CD4-positive, alpha-beta T cell (primary cell): Measurements from ENCODE around the gene CCSER1. TPM values are rescaled to one million over a fixed set of nuclear protein-coding genes. Genes with fewer than 3 reads are reported as not detected.

Source experiments
- ATAC-seq: fragments of 200-7000 bp; cut with Tn5 transposase; one replicate; pipeline ENCODE4 v1.10.0; 2022; ENCODE audit warnings: mild to moderate bottlenecking; ENCODE audit not compliant: poor library complexity
- CTCF ChIA-PET: fragments of 350-600 bp; sonication (Branson Sonifier 250); formaldehyde crosslinking; loops from one replicate; lab custom pipeline; 2021; ENCODE audit warnings: antibody characterized with exemption, inconsistent platforms; lab: Charles Lee
- POLR2A ChIA-PET: fragments of 350-600 bp; sonication (Branson Sonifier 250); formaldehyde crosslinking; loops from one replicate; lab custom pipeline; 2021; ENCODE audit warnings: antibody characterized with exemption, inconsistent platforms; lab: Charles Lee
- DNase-seq, 14 experiments: peaks; one replicate each; pipeline ENCODE4 v3.0.0-alpha.2; 2013 to 2020; ENCODE audit warnings: mixed read lengths in 2 of 14
- H3K27ac ChIP-seq, 2 donors: one replicate each; pipeline versions ENCODE4 v1.5.1 to v1.7.0; 2013; ENCODE audit warnings: low read length in 2 of 2, low read depth in 1 of 2, mild to moderate bottlenecking in 1 of 2
- H3K27me3 ChIP-seq, 2 experiments: 1 replicate in 1 of 2; 2 replicates in 1 of 2; pipeline versions ENCODE4 v1.6.1 to v1.7.0; 2013; ENCODE audit warnings: low read length in 2 of 2, control low read depth in 1 of 2, mild to moderate bottlenecking in 1 of 2, moderate library complexity in 1 of 2; ENCODE audit not compliant: insufficient read depth in 2 of 2, control insufficient read depth in 1 of 2
- H3K36me3 ChIP-seq: one replicate; pipeline ENCODE4 v1.6.1; 2013; ENCODE audit warnings: low read length, control low read depth; ENCODE audit not compliant: insufficient read depth
- H3K4me1 ChIP-seq: one replicate; pipeline ENCODE4 v1.6.1; 2013; ENCODE audit warnings: low read length, control low read depth; ENCODE audit not compliant: insufficient read depth
- H3K4me3 ChIP-seq: one replicate; pipeline ENCODE4 v1.5.1; 2013; ENCODE audit warnings: mild to moderate bottlenecking, low read length, moderate library complexity
- H3K9me3 ChIP-seq, 2 experiments: 1 replicate in 1 of 2; 2 replicates in 1 of 2; pipeline versions ENCODE4 v1.6.1 to v1.7.0; 2013; ENCODE audit warnings: low read length in 2 of 2, mild to moderate bottlenecking in 2 of 2, control low read depth in 1 of 2, moderate library complexity in 1 of 2; ENCODE audit not compliant: control insufficient read depth in 1 of 2, insufficient read depth in 1 of 2
- H3K27ac Mint-ChIP-seq: one replicate; pipeline ENCODE4 v1.8.0; 2020; ENCODE audit warnings: mixed read lengths
- H3K27me3 Mint-ChIP-seq: one replicate; pipeline ENCODE4 v1.8.0; 2021; ENCODE audit warnings: mixed read lengths
- H3K36me3 Mint-ChIP-seq: one replicate; pipeline ENCODE4 v1.8.0; 2021; ENCODE audit warnings: low read depth, mixed read lengths
- H3K4me1 Mint-ChIP-seq: one replicate; pipeline ENCODE4 v1.8.0; 2021; ENCODE audit warnings: low read depth, mixed read lengths
- H3K4me3 Mint-ChIP-seq: one replicate; pipeline ENCODE4 v1.8.0; 2020; ENCODE audit warnings: mild to moderate bottlenecking, mixed read lengths
- H3K9me3 Mint-ChIP-seq: one replicate; pipeline ENCODE4 v1.8.0; 2020; ENCODE audit warnings: mixed read lengths
- intact Hi-C, 2 experiments: fragments of 100-400 bp; cut with DNase I in 1 of 2; cut with micrococcal nuclease in 1 of 2; formaldehyde crosslinking; loops; one replicate each; pipeline versions ENCODE4 v1.15.1 to v1.9.0; 2023 to 2025; cut with DNase I, micrococcal nuclease
- polyA plus RNA-seq, 2 donors: library from polyadenylated mRNA; unstranded; fragments of 120-200 nt; gene quantifications; one replicate each; pipeline ENCODE4 v1.2.1, GENCODE V29; 2013
- total RNA-seq, 174 experiments: library from RNA in 2 of 174; stranded (reverse) in 2 of 174; gene quantifications; one replicate each; pipeline ENCODE4 v1.2.3 and lab custom pipeline; 2021 to 2026
- TF ChIP-seq, protein P1 (sequence below): fragments of 200-600 bp; IDR thresholded peaks from one replicate; pipeline ENCODE4 v1.8.0; 2022; ENCODE audit warnings: antibody characterized with exemption, mild to moderate bottlenecking

CCSER1 gene
- total RNA-seq (under 1 TPM; 0.36 to 0.71 TPM), total RNA-seq (lab: John Stamatoyannopoulos, UW) (0.04 to 7.4 (median 0.72) reads per million in 172 experiments)
- polyA plus RNA-seq (2013, experiment 1 of 2), result 0.82 TPM
- polyA plus RNA-seq (2013, experiment 2 of 2), result 0.61 TPM

DNA sequence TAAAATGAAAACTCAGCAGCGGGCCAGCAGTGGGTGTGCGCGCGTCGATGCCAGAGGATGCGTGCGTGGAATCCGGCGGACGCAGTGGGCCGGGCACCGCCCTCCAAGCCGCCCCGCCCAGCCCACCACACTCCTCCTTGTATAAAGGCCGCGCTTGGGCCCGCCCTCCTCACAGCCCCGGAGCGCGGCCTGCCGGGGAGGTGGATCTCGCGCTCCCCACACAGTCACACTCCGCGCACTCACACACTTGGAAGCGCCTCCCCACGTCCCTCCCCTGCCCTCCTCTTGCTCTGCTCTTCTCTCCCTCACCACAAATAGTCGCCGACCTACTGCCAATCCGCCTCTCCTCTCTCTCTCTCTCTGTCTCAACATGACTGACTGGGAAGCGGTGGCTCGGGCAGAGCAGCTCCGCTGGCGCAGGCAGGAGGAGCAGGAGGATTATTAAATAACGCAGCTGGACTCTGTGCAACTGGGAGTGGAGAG is at the start of gene CCSER1:
CCSER1 (plus strand) TSS at position 172 of the 483 bp plus-strand sequence.
- DNase-seq (peak in 13 of 14 experiments; percentile 3 to 74 (median 26)), ATAC-seq (peak; percentile 72)
- Histone ChIP-seq H3K27me3 (peaks cover 19 to 32% of the 10 kb centered on the region in 2 experiments), H3K4me1 (peaks cover 13% of the 10 kb centered on the region), H3K27ac (no peak within 1 kb of the TSS), H3K4me3 (peak within 1 kb of the TSS; percentile 42), H3K36me3 (no peaks in the 10 kb centered on the region), H3K9me3 (peaks cover 0 to 9% of the 10 kb centered on the region in 2 experiments)
- ChIA-PET CTCF (no interaction called here), POLR2A (no interaction called here)
- H3K4me1 Mint-ChIP-seq, result peaks cover 25% of the 10 kb centered on the region
- H3K4me3 Mint-ChIP-seq, result peak within 1 kb of the TSS; percentile 84
- no peaks in the 10 kb centered on the region for H3K36me3 Mint-ChIP-seq
- intact Hi-C loops, result no loop called here
- TF ChIP-seq, protein P1, sequence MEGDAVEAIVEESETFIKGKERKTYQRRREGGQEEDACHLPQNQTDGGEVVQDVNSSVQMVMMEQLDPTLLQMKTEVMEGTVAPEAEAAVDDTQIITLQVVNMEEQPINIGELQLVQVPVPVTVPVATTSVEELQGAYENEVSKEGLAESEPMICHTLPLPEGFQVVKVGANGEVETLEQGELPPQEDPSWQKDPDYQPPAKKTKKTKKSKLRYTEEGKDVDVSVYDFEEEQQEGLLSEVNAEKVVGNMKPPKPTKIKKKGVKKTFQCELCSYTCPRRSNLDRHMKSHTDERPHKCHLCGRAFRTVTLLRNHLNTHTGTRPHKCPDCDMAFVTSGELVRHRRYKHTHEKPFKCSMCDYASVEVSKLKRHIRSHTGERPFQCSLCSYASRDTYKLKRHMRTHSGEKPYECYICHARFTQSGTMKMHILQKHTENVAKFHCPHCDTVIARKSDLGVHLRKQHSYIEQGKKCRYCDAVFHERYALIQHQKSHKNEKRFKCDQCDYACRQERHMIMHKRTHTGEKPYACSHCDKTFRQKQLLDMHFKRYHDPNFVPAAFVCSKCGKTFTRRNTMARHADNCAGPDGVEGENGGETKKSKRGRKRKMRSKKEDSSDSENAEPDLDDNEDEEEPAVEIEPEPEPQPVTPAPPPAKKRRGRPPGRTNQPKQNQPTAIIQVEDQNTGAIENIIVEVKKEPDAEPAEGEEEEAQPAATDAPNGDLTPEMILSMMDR, result no peak
- H3K9me3 Mint-ChIP-seq, result no peaks in the 10 kb centered on the region
- no peak within 1 kb of the TSS for H3K27ac Mint-ChIP-seq
- peaks cover 65% of the 10 kb centered on the region for H3K27me3 Mint-ChIP-seq

DNA sequence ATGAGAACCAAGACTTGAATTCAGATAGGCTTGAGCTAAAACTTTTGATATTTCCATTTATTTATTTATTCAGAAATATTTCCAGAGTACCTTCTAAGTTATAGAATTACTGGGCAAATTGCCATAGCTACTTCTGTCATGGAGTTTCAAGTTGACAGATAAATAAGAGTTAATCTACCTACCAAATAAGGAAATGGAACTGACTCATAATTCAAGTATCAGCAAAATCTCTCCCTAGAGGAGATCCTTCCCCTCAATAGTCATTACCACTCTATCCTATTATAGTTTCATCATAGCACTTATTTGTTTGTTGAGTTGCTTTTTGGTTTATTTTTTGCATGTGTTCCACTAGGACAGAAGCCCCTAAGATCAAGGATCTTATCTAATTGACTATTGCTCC is 48.8 kb upstream of the CCSER1 start:
- ATAC-seq, result no peak
- ChIA-PET POLR2A (no interaction called here), CTCF (no interaction called here)

DNA sequence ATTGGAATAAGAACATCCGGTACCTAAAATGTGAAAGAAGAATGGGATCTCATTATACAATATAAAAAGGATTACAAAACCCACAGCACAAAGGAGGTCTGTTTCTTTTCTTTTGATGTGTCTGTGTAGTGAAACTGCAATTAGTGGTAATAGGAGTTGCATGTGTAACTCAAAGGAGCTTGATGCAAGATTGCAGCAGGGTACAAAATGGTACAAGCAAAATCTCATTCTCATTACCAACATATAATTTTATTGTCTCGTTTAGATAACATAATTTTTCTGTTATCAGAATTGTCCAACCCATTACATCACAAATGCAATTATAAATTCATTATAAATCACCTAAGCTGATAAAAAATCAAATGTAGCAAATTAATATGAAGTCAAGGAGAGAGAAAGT is 47.1 kb upstream of the CCSER1 start:
- Mint-ChIP-seq H3K4me1 (no peaks in the 10 kb centered on the region), H3K27me3 (peaks cover 7% of the 10 kb centered on the region), H3K9me3 (no peaks in the 10 kb centered on the region), H3K4me3 (no peak overlapping the region), H3K36me3 (no peaks in the 10 kb centered on the region), H3K27ac (no peak overlapping the region)
- H3K36me3 ChIP-seq, result no peaks in the 10 kb centered on the region
- ATAC-seq (no peak), DNase-seq (no peak)
- H3K27ac ChIP-seq, result no peak overlapping the region
- H3K4me3 ChIP-seq, result no peak overlapping the region
- H3K27me3 ChIP-seq, result peaks cover 0 to 3% of the 10 kb centered on the region in 2 experiments
- no peaks in the 10 kb centered on the region for H3K9me3 ChIP-seq
- intact Hi-C loops, result no loop called here
- TF ChIP-seq, protein P1, result no peak
- H3K4me1 ChIP-seq, result no peaks in the 10 kb centered on the region
- ChIA-PET POLR2A (no interaction called here), CTCF (no interaction called here)

More for the DNA sequence above, 48.8 kb upstream of the CCSER1 start:
- Mint-ChIP-seq H3K4me3 (no peak overlapping the region), H3K36me3 (no peaks in the 10 kb centered on the region), H3K27ac (no peak overlapping the region), H3K4me1 (no peaks in the 10 kb centered on the region), H3K9me3 (no peaks in the 10 kb centered on the region), H3K27me3 (peaks cover 14% of the 10 kb centered on the region)
- Histone ChIP-seq H3K4me3 (no peak overlapping the region), H3K4me1 (no peaks in the 10 kb centered on the region), H3K9me3 (no peaks in the 10 kb centered on the region), H3K36me3 (no peaks in the 10 kb centered on the region), H3K27ac (no peak overlapping the region), H3K27me3 (peaks cover 3 to 4% of the 10 kb centered on the region in 2 experiments)
- peak in 3 of 14 experiments; percentile 7 to 8 (median 7) for DNase-seq
- intact Hi-C loops, result no loop called here
- TF ChIP-seq, protein P1, result no peak
